ENCODE results near the gene SSTR5. TPM values are rescaled to one million over a fixed set of nuclear protein-coding genes. Genes with fewer than 3 reads are reported as not detected.
"Not testable (repeated sequence)": the region's sequence is repeated elsewhere in the genome, so short reads cannot be mapped to it uniquely, and the experiment has no call there.

Gene SSTR5
- total RNA-seq = not detected

DNA sequence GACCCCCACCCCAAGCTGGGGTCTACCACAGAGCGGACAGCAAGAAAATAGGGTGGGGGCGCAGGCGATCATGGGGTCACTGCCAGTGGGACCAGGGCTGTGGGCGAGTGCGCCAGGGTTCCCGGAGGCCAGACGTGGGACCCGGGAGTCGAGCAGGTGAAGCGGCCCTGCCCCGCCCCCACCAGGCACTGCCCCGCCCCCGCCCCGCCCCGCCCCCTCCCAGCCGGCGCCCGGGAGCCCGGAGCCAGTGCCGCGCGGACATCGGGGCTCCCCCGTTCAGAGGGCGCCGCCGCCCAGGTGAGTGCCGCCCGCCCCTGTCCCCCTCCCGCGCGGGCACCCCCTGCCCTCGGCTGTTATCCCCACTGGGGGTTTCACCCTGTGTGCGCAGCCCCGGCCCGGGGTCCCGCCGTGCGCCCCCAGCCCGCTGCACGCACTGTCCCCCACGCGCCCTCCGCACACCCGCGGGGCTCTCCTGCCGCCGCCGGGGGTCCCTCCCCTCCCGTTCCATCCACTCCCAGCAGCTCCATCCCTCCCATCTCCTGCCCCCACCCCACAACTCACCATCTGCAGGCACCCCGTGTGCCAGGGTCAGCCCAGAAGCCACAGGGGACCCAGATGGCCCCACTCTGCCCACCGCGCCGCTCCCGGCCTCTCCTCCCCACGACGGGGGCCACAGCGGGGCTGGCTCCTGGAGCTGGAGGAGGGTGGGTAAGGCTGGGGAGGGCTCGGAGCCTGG lies at the start of gene SSTR5:
Gene SSTR5, plus strand, starts transcription at position 222 of the 736 bp plus-strand sequence. CDS start 6,122 bp downstream, outside the sequence.
- Histone ChIP-seq H3K9me3 (ENCODE audit: low read depth, low read length) (no peaks in the 10 kb centered on the region), H3K4me3 (ENCODE audit: low read length) (no peak within 1 kb of the TSS), H3K4me1 (ENCODE audit: insufficient read depth, low read length) (no peaks in the 10 kb centered on the region), H3K27me3 (ENCODE audit: insufficient read depth, low read length) (no peaks in the 10 kb centered on the region)

DNA sequence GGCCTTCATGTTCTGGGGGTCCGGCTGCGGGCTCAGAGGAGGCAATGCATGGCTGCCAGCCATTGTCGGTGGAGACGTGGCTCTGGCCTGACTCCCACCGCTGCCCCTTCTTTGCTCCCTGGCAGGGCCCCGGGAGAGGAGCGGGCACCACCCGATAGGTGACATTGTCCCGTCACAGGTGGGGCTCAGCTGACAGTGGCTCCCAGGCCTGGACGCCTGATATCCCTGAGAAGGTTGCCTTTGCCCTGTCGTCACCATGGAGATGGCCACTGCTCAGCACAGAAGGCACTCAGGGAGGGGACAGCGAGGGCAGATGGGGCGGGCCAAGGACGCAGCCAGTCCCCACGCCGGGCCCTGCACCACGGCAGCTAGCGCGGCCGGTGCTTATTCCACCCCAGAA lies 48.4 kb upstream of the SSTR5 start:
- H3K4me3 ChIP-seq (ENCODE audit: low read length) = no peak overlapping the region
- no peaks in the 10 kb centered on the region for H3K9me3 ChIP-seq (ENCODE audit: low read depth, low read length)
- H3K4me1 ChIP-seq (ENCODE audit: insufficient read depth, low read length) = no peaks in the 10 kb centered on the region
- H3K27me3 ChIP-seq (ENCODE audit: insufficient read depth, low read length) = no peaks in the 10 kb centered on the region

DNA sequence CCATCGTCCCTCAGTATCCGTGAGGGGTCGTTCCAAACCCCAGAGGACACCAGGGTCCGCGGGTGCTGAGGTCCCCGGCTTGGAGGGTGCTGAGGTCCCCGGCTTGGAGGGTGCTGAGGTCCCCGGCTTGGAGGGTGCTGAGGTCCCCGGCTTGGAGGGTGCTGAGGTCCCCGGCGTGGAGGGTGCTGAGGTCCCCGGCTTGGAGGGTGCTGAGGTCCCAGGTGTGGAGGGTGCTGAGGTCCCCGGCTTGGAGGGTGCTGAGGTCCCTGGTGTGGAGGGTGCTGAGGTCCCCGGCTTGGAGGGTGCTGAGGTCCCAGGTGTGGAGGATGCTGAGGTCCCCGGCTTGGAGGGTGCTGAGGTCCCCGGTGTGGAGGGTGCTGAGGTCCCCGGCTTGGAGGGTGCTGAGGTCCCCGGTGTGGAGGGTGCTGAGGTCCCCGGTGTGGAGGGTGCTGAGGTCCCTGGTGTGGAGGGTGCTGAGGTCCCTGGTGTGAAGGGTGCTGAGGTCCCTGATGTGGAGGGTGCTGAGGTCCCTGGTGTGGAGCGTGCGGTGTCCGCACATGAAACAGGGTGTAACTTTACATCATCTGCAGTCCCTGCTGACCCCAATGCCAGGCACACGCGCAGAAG lies 47.3 kb upstream of the SSTR5 start:
- H3K9me3 ChIP-seq (ENCODE audit: low read depth, low read length); H3K4me1 ChIP-seq (ENCODE audit: insufficient read depth, low read length); H3K4me3 ChIP-seq (ENCODE audit: low read length); H3K27me3 ChIP-seq (ENCODE audit: insufficient read depth, low read length): not testable (repeated sequence)

DNA sequence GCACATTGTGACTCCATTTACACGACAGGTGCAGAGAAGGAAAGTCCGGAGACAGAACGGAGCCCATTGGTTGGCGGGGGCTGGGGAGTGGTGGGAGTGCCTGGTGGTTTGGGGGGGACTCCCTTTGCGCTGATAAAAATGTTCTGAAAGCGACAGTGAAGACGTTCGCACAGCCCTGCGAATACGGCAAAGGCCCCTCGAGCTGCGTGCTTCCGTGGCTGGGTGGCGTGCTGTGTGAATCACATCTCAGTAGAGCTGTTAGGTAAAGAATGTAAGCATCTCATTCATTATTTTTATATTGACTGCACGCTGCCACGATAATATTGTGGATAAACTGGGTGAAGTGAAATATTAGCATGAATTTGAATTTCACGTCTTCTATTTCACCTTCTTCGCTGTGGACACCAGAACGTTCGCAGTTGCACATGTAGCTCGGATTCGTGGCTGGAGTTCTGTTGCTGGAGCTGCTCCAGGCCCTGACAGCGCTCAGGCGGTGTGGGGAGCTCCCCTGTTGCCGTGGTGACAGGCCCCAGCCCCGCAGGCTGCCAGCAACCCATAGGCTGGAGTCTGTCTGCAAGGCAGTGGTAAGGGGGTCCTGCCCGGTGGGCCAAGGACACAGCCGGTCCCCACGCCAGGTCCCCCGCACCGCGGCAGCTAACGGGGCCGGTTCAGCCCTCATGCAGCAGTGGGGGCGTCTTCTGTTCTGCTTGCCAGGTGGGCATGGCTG lies 46.3 kb upstream of the SSTR5 start:
- Histone ChIP-seq H3K27me3 (ENCODE audit: insufficient read depth, low read length) (no peaks in the 10 kb centered on the region), H3K4me1 (ENCODE audit: insufficient read depth, low read length) (no peaks in the 10 kb centered on the region), H3K9me3 (ENCODE audit: low read depth, low read length) (no peaks in the 10 kb centered on the region), H3K4me3 (ENCODE audit: low read length) (no peak overlapping the region)

DNA sequence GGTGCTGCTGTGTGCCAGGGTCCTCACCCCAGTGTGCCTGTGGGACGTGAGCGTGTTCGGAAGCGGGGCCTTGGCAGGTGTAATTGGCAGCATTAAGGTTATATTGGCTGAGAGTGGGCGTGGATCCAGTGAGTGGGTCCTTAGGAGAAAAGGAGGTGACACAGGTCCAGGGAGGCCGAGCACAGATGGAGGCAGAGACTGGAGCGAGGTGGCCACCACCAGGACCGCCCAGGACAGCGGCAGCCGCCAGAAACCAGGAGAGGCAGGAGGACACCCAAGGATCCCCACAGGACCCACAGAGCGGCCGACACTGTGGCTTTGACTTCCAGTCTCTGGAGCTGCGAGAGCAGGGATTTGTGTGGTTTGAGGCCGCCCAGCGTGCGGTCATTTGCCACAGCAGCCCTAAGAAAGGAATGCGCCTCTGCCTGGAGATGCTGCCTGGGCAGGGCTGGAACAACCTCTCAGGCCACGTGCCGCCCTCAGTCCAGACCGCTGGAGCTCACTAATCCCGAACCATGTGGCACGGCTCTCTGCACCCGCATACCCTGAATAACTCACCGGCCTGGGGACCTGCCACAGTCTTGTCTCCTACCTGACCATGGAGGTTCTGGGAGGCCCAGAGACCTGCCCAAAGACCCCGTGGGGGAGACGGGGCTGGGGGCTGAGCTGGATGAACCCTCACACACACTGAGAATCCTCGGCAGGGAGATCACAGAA lies 45.6 kb upstream of the SSTR5 start:
- H3K9me3 ChIP-seq (ENCODE audit: low read depth, low read length) = no peaks in the 10 kb centered on the region
- no peaks in the 10 kb centered on the region for H3K27me3 ChIP-seq (ENCODE audit: insufficient read depth, low read length)
- H3K4me1 ChIP-seq (ENCODE audit: insufficient read depth, low read length) = no peaks in the 10 kb centered on the region
- no peak overlapping the region for H3K4me3 ChIP-seq (ENCODE audit: low read length)

DNA sequence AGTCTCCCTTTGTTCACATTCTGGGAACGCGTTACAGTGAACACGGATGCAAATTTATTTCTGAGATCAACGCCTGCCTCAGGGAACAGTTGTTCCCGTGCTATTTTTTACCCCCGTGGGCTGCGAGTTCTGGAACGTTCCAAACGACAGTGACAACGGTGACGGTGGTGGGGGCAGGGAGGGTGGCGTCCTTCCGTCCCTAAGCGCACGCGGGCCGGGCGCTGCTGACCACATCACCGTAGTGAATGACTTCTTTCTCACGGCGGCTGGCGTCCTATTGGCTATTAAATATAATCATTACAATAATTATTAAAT lies 45.1 kb upstream of the SSTR5 start:
- Histone ChIP-seq H3K9me3 (ENCODE audit: low read depth, low read length) (no peaks in the 10 kb centered on the region), H3K4me3 (ENCODE audit: low read length) (no peak overlapping the region), H3K27me3 (ENCODE audit: insufficient read depth, low read length) (no peaks in the 10 kb centered on the region), H3K4me1 (ENCODE audit: insufficient read depth, low read length) (no peaks in the 10 kb centered on the region)

DNA sequence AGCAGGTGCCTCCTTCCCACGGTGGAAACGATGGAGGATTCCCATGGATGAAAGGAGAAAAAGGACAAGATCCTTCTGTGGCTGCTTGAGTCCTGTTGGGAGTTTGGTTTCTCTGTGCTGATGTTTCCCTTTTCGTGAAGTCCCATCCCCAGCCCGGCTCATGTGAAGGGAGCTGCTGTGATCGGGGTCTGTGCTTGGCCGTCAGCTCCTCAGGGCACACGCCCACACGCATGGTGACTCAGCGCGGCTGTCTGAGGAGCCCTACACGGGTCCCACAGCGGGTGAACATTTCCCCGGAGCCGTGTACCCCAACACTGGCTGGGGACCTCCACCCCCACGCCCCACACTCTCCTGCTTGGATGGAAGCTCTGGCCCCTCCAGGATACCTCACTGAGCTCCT lies 44.5 kb upstream of the SSTR5 start:
- H3K4me1 ChIP-seq (ENCODE audit: insufficient read depth, low read length) = no peaks in the 10 kb centered on the region
- H3K9me3 ChIP-seq (ENCODE audit: low read depth, low read length) = no peaks in the 10 kb centered on the region
- no peak overlapping the region for H3K4me3 ChIP-seq (ENCODE audit: low read length)
- no peaks in the 10 kb centered on the region for H3K27me3 ChIP-seq (ENCODE audit: insufficient read depth, low read length)

DNA sequence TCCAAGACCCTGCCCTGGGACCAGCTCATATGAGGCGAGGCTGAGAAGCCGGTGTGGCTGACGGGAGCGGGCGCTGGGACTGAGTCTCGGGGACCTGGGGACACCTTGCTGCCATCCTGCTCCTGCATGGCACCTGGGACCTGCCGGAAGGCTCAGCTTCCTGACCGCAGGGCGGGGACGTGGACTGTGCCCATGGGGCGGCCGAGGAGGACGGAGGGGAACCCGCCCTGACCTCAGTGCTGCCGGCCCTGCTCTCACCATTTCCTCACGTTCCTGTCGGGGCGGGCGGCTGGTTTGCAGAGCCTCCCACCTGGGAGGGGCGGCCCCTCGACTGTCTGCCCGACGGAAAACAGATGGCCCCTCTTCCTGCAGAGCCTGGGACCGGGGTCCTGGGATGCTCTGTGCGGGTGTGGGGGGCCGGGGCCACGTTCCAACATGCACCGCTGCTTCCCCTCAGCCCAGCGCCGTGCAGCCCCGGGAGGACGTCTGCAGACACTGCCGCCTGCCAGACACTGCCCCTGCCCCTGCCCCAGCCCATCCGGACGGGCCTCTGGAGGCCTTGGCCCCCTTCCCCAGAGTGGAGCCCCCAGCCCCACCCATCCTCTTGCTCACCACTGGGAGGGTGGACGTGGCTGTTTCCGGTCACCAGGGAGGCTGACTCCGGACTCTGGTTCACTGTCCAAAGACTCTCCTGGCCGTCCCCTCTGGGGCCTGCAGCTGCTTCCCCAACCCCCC lies 43.9 kb upstream of the SSTR5 start:
- Histone ChIP-seq H3K4me1 (ENCODE audit: insufficient read depth, low read length) (no peaks in the 10 kb centered on the region), H3K27me3 (ENCODE audit: insufficient read depth, low read length) (no peaks in the 10 kb centered on the region), H3K4me3 (ENCODE audit: low read length) (no peak overlapping the region), H3K9me3 (ENCODE audit: low read depth, low read length) (no peaks in the 10 kb centered on the region)

DNA sequence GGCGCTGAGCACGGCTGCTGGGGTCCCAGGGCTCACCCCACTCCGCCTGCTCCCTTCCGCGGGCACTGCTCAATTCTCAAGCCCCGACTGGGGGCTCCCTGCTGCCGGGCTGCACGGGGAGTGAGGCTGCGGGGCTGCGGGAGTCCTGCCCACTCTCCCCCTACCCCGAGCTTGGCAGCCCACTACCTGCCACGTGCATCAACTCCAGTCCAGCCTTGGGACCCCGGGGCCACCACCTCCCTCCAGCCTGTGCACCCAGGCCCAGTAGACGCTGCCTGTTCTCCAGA lies 43.3 kb upstream of the SSTR5 start:
- Histone ChIP-seq H3K27me3 (ENCODE audit: insufficient read depth, low read length) (no peaks in the 10 kb centered on the region), H3K4me1 (ENCODE audit: insufficient read depth, low read length) (no peaks in the 10 kb centered on the region)

DNA sequence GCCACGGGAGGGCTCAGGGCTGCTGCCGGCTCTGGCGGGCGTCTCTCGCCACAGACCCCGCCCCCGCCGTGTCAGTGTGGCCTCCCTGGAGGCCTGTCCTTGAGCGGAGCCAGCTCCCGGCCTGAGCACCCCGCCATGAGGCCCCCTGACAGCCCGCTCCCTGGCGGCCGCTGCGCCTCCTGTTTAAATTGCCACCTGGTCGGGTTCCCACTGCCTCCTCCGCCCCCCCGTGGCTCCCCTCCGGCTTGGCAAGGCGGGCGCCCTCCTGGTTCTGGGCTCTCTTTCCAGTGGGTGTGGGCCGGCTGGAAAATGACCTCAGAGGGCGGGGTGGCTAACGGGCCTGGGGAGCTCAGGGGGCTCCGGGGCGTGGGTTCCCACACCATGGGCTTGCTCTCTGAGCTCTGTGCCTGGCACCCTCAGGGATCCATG lies 42.1 kb upstream of the SSTR5 start:
- Histone ChIP-seq H3K27me3 (ENCODE audit: insufficient read depth, low read length) (no peaks in the 10 kb centered on the region), H3K4me1 (ENCODE audit: insufficient read depth, low read length) (no peaks in the 10 kb centered on the region), H3K9me3 (ENCODE audit: low read depth, low read length) (no peaks in the 10 kb centered on the region), H3K4me3 (ENCODE audit: low read length) (no peak overlapping the region)

More for the DNA sequence above, 43.3 kb upstream of the SSTR5 start:
- no peaks in the 10 kb centered on the region for H3K9me3 ChIP-seq (ENCODE audit: low read depth, low read length)
- no peak overlapping the region for H3K4me3 ChIP-seq (ENCODE audit: low read length)

DNA sequence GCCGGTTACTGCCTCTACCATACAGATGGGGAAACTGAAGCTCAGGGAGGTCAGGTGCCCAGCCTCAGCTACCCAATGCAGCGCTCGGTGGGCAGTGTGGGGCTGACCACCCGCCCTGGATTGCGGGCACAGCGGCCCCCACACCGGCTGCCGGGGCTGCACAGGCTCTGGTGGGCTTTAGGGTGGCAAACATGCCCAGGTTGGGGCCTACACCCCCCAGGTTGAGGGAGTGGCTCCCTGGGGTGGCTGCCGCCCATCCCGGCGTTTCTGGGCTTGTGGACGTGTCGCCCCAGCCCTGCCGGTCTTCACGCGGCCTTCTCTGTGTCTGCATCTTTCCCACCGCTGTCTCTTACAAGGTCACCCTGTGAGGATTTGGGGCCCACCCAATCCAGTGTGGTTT lies 40.9 kb upstream of the SSTR5 start:
- Histone ChIP-seq H3K4me1 (ENCODE audit: insufficient read depth, low read length) (no peaks in the 10 kb centered on the region), H3K9me3 (ENCODE audit: low read depth, low read length) (no peaks in the 10 kb centered on the region), H3K4me3 (ENCODE audit: low read length) (no peak overlapping the region), H3K27me3 (ENCODE audit: insufficient read depth, low read length) (no peaks in the 10 kb centered on the region)

DNA sequence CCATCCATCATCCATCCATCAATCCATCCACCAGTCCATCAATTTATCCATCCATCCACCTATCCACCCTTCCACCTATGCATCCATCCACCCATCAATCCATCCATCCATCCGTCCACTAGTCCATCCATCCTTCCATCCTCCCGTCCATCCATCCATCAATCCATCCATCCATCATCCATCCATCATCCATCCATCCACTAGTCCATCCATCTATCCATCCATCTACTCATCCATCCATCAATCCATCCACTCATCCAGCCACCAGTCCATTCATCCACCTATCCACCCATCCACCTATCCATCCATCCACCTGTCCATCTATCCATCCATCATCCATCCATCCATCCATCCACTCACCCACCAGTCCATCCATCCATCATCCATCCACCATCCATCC lies 39.9 kb upstream of the SSTR5 start:
- Histone ChIP-seq H3K4me3 (ENCODE audit: low read length) (no peak overlapping the region), H3K9me3 (ENCODE audit: low read depth, low read length) (no peaks in the 10 kb centered on the region), H3K4me1 (ENCODE audit: insufficient read depth, low read length) (no peaks in the 10 kb centered on the region)

DNA sequence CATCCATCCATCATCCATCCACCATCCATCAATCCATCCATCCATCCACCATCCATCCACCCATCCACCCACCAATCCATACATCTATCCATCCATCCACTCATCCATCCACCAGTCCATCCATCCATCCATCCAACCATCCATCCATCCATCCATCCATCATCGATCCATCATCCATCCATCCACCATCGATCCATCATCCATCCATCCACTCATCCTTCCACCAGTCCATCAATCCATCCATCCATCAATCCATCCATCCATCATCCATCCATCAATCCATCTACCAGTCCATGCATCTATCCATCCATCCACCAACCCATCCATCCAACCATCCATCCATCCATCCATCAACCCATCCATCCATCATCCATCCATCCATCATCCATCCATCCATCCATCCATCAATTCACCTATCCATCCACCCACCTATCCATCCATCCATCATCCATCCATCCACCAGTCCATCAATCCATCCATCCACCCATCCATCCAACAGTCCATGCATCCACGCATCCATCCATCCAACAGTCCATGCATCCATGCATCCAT lies 39.3 kb upstream of the SSTR5 start:
- H3K9me3 ChIP-seq (ENCODE audit: low read depth, low read length) = no peaks in the 10 kb centered on the region
- H3K4me1 ChIP-seq (ENCODE audit: insufficient read depth, low read length) = no peaks in the 10 kb centered on the region
- H3K4me3 ChIP-seq (ENCODE audit: low read length) = no peak overlapping the region
- no peaks in the 10 kb centered on the region for H3K27me3 ChIP-seq (ENCODE audit: insufficient read depth, low read length)

More for the DNA sequence above, 39.9 kb upstream of the SSTR5 start:
- no peaks in the 10 kb centered on the region for H3K27me3 ChIP-seq (ENCODE audit: insufficient read depth, low read length)

DNA sequence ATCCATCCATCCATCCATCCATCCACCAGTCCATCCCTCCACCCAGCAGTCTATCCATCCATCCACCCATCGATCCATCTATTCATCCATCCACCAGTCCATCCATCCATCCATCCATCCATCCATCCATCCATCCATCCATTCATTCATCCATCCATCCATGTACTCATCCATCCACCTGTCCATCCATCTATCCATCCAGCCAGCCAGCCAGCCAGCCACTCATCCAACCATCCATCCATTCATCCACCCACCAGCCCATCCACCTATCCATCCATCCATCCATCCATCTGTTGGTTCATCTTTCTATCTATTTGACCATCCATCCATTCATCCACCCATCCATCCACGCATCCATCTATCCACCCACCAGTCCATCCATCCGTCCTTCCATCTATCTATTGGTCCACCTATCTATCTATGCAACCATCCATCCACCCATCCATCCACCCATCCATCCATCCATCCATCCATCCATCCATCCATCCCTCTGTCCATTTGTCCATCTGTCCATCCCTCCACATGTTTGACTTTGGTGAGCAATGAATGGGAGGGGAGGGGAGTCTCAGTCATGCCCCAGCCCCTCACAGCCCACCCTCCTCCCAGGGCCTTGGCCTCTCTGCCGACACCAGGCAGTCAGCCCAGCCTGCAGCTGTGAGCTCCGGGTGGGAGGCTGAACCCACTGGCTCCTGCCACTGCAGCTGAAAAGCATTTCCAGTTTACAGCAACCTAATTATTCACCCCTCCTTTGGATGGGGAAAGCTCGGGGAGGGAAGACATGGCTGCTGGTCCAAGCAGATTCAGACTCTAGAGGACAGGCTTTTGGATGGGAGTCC lies 38.1 kb upstream of the SSTR5 start:
- Histone ChIP-seq H3K4me3 (ENCODE audit: low read length) (no peak overlapping the region), H3K27me3 (ENCODE audit: insufficient read depth, low read length) (no peaks in the 10 kb centered on the region), H3K4me1 (ENCODE audit: insufficient read depth, low read length) (no peaks in the 10 kb centered on the region), H3K9me3 (ENCODE audit: low read depth, low read length) (no peaks in the 10 kb centered on the region)
